Measurements from ENCODE around the gene TMEM145.
"Not testable (repeated sequence)": the region's sequence is repeated elsewhere in the genome, so short reads cannot be mapped to it uniquely, and the experiment has no call there.

The TMEM145 gene

DNA sequence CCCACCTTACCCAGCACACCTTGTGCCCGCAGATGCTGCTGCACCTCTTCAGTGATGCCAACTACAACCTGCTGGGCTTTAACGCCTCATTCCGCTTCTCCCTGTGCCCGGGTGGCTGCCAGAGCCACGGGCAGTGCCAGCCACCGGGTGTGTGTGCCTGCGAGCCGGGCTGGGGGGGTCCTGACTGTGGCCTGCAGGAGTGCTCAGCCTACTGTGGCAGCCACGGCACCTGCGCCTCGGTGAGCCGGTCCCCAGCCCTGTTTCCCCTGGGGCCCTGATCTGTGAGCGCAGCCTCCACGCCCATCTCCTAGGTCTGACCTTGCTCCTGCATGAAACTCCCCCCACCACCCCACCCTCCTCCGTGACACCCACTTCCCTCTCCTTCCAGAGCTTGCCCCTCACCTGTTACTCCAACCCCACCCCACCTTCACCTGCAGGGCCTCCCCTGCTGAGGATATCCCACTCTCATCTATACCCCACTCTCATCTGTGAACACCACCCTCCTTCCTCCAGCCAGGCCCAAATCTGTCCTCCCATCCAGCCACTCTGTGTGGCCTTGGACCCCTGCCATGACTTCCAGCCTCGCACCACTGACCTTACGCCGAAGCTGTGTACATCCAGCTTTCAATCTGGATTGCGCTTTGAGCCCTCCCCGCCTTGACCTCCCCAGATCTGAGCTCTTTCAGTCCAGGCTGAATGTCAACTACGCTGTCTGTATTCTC, 21.0 kb downstream of the TMEM145 start:
- no peak for DNase-seq (ENCODE audit: extremely low read depth in 1 of 2, low read depth in 1 of 2)

DNA sequence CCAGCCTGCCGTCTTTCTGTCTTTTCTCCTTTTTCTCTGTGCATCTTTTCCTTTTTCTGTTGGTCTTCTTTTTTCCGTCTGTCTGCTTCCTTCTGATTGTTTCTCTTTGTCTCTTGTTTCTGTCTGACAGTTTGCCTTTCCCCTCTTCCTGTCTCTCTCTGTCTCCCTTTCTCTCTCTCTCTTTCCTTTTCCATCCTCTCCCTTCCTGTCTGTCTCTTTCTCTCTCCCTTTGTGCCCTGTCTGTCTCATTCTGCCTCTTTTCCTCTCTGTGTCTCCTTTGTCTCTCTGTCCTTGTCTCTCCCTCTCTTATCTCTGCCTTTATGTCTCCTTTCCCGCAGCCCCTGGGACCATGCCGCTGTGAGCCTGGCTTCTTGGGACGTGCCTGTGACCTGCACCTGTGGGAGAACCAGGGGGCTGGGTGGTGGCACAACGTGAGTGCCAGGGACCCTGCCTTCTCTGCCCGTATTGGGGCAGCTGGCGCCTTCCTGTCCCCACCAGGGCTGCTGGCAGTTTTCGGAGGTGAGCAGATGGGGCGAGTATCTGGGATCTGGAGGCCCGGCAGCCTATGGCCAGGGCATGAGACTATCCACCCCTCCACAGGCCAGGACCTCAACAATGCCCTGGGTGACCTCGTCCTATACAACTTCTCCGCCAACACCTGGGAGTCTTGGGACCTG, 21.7 kb downstream of the TMEM145 start:
- no peak for DNase-seq (ENCODE audit: extremely low read depth in 1 of 2, low read depth in 1 of 2)

DNA sequence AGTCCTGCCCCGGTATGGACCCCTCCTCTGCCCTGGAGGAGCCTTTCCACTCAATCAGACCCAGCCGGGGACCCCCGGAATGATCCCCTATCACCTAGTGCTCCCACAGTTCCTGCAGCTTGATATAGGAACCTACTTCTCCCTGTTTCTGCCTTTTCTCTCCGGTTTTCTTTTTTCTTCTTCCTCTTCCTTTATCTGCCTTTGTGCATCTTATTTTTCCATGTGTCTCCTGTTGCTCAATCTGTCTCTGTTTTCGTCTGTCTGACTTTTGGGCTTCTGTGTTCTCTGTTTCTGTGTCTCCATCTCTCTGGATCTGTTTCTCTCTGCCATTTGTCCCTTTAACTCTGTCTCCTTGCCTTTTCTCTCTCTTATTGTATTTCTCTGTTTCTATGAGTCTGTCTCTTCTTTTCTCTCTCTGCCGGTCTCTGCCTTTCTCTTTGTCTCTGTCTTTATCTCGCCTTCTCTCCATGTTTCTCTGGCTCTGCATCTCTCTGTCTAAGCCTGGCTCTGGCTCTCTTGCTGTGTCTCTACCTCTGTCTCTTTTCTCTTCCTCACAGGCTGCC, 22.3 kb downstream of the TMEM145 start:
- DNase-seq (ENCODE audit: extremely low read depth in 1 of 2, low read depth in 1 of 2): no peak

DNA sequence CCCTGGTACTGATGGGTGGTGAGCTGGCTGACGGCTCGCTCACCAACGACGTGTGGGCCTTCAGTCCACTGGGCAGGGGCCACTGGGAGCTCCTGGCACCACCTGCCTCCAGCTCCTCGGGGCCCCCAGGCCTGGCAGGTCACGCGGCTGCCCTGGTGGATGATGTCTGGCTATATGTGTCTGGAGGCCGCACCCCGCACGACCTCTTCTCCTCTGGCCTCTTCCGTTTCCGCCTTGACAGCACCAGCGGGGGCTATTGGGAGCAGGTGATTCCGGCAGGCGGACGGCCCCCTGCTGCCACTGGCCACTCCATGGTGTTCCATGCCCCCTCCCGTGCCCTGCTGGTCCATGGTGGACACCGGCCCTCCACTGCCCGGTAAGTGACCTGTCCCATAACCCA, 22.9 kb downstream of the TMEM145 start:
- DNase-seq (ENCODE audit: extremely low read depth in 1 of 2, low read depth in 1 of 2): no peak

DNA sequence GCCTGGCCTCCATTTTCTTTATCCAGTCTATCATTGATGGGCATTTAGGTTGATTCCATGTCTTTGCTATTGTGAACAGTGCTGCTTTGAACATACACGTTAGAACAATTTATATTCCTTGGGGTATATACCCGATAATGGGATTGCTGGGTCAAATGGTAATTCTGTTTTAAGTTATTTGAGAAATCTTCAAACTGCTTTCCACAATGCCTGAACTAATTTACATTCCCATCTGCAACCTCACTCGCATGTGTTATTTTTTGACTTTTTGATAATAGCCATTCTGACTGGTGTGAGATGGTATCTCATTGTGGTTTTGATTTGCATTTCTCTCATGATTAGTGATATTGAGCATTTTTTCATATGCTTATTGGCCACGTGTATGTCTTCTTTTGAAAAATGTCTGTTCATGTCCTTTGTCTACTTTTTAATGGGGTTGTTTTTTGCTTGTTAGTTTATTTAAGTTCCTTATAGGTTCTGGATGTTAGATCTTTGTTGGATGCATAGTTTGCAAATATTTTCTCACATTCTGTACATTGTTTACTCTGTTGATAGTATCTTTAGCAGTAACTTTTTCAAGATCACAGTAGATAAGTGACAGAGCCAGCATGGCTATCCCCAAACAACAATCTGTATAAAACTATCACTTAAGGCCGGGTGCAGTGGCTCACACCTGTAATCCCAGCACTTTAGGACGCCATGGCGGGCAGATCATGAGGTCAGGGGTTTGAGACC, 26.2 kb downstream of the TMEM145 start:
- not testable (repeated sequence) for DNase-seq (ENCODE audit: extremely low read depth in 1 of 2, low read depth in 1 of 2)

DNA sequence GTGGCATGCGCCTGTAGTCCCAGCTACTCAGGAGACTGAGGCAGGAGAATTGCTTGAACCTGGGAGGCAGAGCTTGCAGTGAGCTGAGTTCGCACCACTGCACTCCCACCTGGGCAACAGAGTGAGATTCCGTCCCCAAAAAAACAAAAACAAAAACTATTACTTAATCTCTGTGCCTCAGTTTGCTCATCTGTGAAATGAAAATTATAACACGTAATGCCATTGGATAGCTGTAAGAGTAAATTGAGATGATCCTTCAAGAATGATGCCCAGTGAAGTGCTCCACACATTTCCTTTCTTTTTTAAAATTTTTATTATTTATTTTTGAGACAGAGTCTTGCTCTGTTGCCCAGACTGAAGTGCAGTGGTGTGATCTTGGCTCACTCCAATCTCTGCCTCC, 26.8 kb downstream of the TMEM145 start:
- DNase-seq (ENCODE audit: extremely low read depth in 1 of 2, low read depth in 1 of 2): not testable (repeated sequence)

DNA sequence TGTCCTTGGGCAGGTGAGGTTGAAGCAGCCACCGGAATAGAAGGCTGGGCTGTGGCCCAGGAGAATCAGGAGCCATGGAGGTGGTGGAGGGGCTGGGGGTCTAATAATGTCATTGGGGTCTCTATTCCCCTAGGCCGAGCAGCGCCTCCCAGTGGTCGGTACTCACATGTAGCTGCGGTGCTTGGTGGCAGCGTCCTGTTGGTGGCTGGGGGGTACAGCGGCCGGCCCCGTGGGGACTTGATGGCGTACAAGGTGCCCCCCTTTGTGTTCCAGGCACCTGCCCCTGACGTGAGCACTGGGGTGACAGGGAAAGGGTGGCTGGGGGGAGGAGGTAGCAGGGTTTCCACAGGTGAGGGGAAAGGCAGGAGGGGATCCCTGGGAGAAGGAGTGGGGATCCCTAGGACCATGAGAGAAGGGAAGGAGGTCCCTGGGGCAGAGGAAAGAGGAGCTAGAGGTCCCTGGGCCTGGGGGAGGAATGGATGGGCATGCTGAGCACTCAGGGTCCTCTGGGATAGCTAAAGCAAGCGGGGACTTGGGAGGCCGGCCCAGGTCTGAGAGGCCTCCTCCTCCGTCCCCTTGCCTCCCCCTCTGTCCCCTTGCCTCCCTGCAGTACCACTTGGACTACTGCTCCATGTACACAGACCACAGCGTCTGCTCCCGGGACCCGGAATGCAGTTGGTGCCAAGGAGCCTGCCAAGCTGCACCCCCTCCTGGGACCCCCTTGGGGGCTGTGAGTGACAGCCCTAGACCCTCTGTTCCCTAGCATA, 30.4 kb downstream of the TMEM145 start:
- no peak for DNase-seq (ENCODE audit: extremely low read depth in 1 of 2, low read depth in 1 of 2)

DNA sequence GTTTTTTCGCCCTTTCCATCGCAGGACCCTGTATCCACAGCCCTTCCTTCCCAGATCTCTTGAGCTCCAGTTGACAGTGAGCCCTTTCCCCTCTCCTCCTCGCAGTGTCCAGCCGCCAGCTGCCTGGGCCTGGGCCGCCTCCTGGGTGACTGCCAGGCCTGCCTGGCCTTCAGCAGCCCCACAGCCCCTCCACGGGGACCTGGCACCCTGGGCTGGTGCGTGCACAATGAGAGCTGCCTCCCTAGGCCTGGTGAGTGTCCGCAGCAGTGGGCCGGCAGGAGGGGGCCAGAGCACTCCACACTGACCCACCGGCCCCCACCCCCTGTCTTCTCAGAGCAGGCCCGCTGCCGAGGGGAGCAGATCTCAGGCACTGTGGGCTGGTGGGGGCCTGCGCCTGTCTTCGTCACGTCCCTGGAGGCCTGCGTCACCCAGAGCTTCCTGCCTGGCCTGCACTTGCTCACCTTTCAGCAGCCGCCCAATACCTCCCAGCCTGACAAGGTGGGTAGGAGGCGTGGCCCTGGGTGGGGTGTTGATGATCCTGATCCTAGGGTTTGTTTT, 31.3 kb downstream of the TMEM145 start:
- no peak for DNase-seq (ENCODE audit: extremely low read depth in 1 of 2, low read depth in 1 of 2)

DNA sequence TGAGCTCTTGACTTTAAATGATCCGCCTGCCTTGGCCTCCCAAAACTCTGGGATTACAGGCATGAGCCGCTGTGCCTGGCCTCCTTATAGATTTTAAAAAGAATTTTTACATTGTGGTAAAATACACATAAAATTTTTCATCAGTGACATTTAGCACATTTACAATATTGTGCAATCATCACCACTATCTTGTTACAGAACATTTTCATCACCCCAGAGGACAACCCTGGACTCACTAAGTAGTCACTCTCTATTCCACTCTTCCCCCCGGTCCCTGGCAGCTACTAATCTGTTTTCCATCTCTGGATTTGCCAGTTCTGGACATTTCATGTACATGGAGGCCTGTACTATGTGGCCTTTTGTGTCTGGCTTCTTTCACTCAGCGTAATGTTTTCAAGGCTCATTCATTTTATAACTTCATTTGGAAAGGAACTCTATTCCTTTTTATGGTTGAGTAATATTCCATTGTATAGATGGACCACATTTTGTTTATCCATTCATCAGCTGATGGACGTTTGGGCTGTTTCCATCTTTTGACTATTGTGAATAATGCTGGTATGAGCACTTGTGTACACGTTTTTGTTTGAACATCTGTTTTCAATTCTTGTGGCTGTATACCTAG, 32.2 kb downstream of the TMEM145 start:
- no peak for DNase-seq (ENCODE audit: extremely low read depth in 1 of 2, low read depth in 1 of 2)

DNA sequence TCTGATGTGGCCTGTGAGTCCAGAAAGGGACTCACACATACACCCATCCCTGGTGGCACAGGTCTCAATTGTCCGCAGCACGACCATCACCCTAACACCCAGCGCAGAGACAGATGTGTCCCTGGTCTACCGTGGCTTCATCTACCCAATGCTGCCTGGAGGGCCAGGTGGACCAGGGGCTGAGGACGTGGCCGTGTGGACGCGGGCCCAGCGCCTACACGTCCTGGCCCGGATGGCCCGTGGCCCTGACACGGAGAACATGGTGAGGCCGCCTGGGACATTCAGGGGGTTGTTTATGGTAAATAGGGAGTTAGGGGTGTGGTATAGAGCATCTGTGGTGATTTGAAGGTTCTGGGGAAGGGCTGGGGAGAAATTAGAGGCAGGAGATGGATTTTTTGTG, 35.1 kb downstream of the TMEM145 start:
- no peak for DNase-seq (ENCODE audit: extremely low read depth in 1 of 2, low read depth in 1 of 2)

DNA sequence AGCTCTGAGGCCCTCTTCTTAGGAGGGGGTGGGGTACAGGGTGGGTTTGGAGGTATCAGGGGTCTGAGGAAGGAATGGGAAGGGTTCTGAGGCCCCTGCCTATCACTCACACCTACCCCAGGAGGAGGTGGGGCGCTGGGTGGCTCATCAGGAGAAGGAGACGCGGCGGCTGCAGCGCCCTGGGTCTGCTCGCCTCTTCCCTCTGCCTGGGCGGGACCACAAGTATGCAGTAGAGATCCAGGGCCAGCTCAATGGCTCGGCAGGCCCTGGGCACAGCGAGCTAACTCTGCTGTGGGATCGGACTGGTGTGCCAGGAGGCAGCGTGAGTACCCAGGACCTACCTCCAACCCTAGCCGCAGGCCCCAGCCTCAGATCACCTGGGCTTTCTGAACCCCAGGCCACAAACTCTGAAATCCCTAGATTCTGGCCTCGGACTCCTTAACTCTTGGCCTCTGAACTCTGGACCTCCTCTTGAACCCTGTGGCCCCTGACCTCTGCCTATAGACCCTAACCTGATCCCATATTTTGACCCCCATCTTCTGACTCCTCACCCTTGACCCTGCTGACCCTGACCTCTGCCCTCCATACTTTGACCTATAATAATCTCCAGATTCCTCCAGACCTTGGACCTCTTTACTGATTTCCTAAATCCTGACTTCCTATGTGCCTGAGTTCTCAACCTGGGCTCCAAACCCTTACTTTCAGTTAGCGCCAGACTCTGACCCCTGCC, 36.4 kb downstream of the TMEM145 start:
- DNase-seq (ENCODE audit: extremely low read depth in 1 of 2, low read depth in 1 of 2): no peak

DNA sequence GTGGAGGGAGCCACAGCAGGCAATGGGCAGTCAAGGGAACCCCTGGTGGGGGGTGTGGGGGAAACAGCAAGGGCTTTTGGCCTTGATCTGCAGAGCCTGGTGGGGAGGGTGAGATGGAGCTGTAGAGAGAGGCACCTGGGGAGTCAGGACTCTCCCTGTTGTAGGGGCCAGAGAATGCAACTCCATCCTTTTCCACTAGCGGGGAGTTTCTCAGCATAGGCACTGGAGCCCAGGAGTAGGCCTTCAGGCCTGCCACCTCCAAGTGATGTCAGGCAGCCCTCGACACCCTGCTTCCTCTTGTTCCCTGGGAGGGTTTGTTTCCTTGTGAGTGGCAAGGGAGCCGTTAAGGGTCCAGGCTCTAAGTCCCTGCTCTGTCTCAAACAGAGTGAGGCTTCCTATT, 37.3 kb downstream of the TMEM145 start:
- no peak for DNase-seq (ENCODE audit: extremely low read depth in 1 of 2, low read depth in 1 of 2)

DNA sequence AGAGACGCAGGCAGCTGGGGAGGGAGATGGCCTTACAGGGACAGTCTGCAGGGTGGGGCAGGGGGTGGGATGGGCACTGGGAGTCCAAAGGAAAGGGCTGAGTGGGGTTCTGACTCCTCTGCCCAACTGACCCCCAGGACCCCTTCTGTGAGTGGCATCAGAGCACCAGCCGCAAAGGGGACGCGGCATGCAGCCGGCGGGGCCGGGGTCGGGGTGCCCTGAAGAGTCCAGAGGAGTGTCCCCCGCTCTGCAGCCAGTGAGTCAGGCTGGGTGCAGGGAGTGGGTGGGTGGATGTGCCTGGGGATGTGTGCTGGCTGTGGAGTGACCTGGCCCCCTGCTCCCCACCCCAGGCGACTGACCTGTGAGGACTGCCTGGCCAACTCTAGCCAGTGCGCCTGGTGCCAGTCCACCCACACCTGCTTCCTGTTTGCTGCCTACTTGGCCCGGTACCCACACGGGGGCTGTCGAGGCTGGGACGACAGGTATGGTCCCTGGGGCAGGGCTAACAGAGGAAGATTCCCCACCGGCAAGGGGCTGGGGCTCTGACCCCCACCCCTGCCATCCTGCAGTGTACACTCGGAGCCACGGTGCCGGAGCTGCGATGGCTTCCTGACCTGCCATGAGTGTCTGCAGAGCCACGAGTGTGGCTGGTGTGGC, 38.1 kb downstream of the TMEM145 start:
- DNase-seq (ENCODE audit: extremely low read depth in 1 of 2, low read depth in 1 of 2): no peak

DNA sequence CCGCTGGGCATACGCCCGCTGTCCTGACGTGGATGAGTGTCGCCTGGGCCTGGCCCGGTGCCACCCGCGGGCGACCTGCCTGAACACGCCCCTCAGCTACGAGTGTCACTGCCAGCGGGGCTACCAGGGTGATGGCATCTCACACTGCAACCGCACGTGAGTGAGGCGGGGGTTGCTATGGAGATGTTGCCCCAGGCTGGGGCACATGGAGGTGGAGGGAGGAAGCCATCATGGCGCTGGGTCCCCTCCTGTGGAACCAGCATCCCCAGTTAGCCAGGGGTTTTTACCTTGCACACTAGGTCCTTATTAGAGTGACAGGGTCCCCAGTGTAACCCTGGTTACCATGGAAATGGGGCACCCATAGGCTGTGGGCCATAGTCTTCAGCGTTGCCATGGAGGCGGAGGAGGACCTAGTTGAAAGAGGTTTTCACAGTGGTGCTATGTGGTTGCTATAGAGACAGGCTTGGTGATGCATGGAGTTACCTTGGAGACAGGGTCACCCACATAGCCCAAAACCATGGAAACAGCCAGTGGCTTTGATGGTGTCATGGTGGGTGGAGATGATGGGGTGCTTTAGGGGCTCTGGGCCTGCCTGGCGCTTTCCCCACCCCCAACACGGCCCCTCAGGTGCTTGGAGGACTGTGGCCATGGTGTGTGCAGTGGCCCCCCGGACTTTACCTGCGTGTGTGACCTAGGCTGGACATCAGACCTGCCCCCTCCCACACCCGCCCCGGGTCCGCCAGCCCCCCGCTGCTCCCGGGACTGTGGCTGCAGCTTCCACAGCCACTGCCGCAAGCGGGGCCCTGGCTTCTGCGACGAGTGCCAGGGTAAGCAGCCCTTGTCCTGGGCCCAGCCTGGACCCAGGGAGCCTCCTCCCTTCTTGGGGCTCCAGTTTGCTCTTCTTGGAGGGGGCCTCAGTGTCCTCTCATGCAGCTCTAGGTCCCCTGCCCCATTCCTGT, 39.5 kb downstream of the TMEM145 start:
- DNase-seq (ENCODE audit: extremely low read depth in 1 of 2, low read depth in 1 of 2): no peak

DNA sequence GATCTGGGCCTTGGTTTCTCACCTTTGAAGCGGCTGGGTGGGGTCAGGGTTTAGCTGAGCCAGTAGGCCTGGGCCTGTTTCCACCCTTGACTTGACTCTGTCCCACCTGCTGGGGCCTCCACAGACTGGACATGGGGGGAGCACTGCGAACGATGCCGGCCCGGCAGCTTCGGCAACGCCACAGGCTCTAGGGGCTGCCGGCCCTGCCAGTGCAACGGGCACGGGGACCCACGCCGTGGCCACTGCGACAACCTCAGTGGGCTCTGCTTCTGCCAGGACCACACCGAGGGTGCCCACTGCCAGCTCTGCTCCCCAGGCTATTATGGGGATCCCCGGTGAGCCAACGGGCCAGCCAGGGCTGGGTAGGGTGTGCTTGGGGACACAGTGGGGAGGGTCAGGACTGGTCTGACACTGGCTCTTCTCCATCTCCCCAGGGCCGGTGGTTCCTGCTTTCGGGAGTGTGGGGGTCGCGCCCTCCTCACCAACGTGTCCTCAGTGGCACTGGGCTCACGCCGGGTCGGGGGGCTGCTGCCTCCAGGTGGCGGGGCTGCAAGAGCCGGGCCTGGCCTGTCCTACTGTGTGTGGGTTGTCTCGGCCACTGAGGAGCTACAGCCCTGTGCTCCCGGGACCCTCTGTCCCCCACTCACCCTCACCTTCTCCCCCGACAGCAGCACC, 40.4 kb downstream of the TMEM145 start:
- no peak for DNase-seq (ENCODE audit: extremely low read depth in 1 of 2, low read depth in 1 of 2)

DNA sequence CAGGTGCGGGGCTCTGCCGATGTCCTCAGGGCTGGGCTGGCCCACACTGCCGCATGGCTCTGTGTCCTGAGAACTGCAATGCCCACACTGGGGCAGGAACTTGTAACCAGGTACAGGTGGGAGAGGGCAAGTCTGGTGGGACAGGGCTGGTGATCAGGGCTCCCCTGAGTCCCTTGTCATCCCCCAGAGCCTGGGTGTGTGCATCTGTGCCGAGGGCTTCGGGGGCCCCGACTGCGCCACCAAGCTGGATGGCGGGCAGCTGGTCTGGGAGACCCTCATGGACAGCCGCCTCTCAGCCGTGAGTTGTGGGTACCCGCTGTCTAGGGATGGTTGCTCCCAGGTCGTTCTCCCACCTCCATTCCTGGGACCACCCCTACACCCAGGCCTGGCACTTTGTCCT, 42.8 kb downstream of the TMEM145 start:
- DNase-seq (ENCODE audit: extremely low read depth in 1 of 2, low read depth in 1 of 2): no peak

DNA sequence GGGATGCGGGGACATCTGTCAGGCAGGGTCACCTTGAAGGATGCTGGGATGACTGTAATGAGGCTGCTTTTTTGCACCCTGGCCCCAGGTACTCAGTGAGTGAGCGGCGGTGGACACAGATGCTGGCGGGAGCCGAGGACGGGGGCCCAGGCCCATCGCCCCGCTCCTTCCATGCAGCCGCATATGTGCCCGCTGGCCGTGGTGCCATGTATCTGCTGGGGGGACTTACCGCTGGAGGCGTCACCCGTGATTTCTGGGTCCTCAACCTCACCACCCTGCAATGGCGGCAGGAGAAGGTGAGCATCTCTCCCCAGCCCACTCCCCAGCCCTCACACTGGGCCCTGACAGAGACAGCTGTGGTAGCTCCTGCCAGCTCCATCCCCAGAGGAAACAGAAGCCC, 43.6 kb downstream of the TMEM145 start:
- no peak for DNase-seq (ENCODE audit: extremely low read depth in 1 of 2, low read depth in 1 of 2)

Data from activated CD8-positive, alpha-beta memory T cell treated with anti-CD3 and anti-CD28 coated beads for 1 hour (primary cell).